IMR-90 (cell line): ENCODE results near the gene OR10A5. TPM values are rescaled to one million over a fixed set of nuclear protein-coding genes. Genes with fewer than 3 reads are reported as not detected.

ENCODE experiments used
- ATAC-seq: fragments of 200-7000 bp; cut with Tn5 transposase; 2 replicates; pipeline ENCODE4 v1.9.1; 2020; ENCODE audit warnings: low read depth, mild to moderate bottlenecking, moderate library complexity
- BruUV-seq: library from RNA; stranded (reverse); fragments of 400-500 nt; replicated peaks from 2 replicates; lab custom pipeline; 2021; lab: Mats Ljungman, UMichigan
- CTCF ChIA-PET: fragments of 300-600 bp; formaldehyde crosslinking; extraction: SDS; loops from one replicate; lab custom pipeline; 2021; ENCODE audit warnings: antibody characterized with exemption; lab: Yijun Ruan, JAX
- POLR2A ChIA-PET: fragments of 300-600 bp; sonication (Branson Sonifier 250); formaldehyde crosslinking; loops from one replicate; lab custom pipeline; 2022; ENCODE audit warnings: antibody characterized with exemption; ENCODE audit not compliant: unreplicated experiment; lab: Charles Lee
- DNase-seq: peaks from one replicate; pipeline ENCODE4 v3.0.0; 2013
- H2AFZ ChIP-seq: replicated peaks from 2 replicates; pipeline ENCODE3; 2013; ENCODE audit warnings: low read length, mild to moderate bottlenecking; ENCODE audit not compliant: poor library complexity
- H2AK5ac ChIP-seq: 2 replicates; pipeline ENCODE4 v1.6.1; 2013; ENCODE audit warnings: low read depth, low read length, inconsistent platforms
- H2AK9ac ChIP-seq: replicated peaks from 2 replicates; pipeline ENCODE3; 2013; ENCODE audit warnings: mild to moderate bottlenecking, low read depth, low read length, moderate library complexity; ENCODE audit not compliant: poor library complexity
- H2BK120ac ChIP-seq: 2 replicates; pipeline ENCODE4 v1.6.1; 2013; ENCODE audit warnings: low read depth, low read length, inconsistent platforms
- H2BK15ac ChIP-seq: 3 replicates; pipeline ENCODE4 v1.6.1; 2013; ENCODE audit warnings: low read depth, low read length, inconsistent platforms
- H2BK20ac ChIP-seq: 2 replicates; pipeline ENCODE4 v1.6.1; 2013; ENCODE audit warnings: low read depth, mild to moderate bottlenecking, inconsistent platforms, low read length, moderate library complexity
- H2BK5ac ChIP-seq: 2 replicates; pipeline ENCODE4 v1.6.1; 2013; ENCODE audit warnings: mild to moderate bottlenecking, low read depth, low read length, inconsistent platforms; ENCODE audit not compliant: poor library complexity, severe bottlenecking
- H3K14ac ChIP-seq: replicated peaks from 2 replicates; pipeline ENCODE4 v1.6.1; 2013; ENCODE audit warnings: low read depth, low read length, inconsistent platforms
- H3K18ac ChIP-seq: 2 replicates; pipeline ENCODE4 v1.6.1; 2013; ENCODE audit warnings: low read depth, low read length, control low read depth
- H3K23ac ChIP-seq: 2 replicates; pipeline ENCODE4 v1.6.1; 2013; ENCODE audit warnings: low read depth, low read length, inconsistent platforms
- H3K27ac ChIP-seq: 2 replicates; pipeline ENCODE4 v1.5.1; 2013; ENCODE audit warnings: mild to moderate bottlenecking, control low read depth, low read length; ENCODE audit not compliant: insufficient read depth
- H3K27me3 ChIP-seq: 2 replicates; pipeline ENCODE4 v1.6.1; 2013; ENCODE audit warnings: low read length; ENCODE audit not compliant: control insufficient read depth, insufficient read depth
- H3K36me3 ChIP-seq: 2 replicates; pipeline ENCODE4 v1.6.1; 2013; ENCODE audit warnings: low read length, mixed read lengths; ENCODE audit not compliant: control insufficient read depth, insufficient read depth
- H3K4ac ChIP-seq: 2 replicates; pipeline ENCODE4 v1.6.1; 2013; ENCODE audit warnings: low read depth, low read length, inconsistent platforms
- H3K4me1 ChIP-seq: 2 replicates; pipeline ENCODE4 v1.6.1; 2013; ENCODE audit warnings: low read length, mixed read lengths; ENCODE audit not compliant: control insufficient read depth, insufficient read depth
- H3K4me2 ChIP-seq: 2 replicates; pipeline ENCODE4 v1.6.1; 2013; ENCODE audit warnings: low read depth, mild to moderate bottlenecking, control low read depth, low read length, moderate library complexity
- H3K4me3 ChIP-seq: 2 replicates; pipeline ENCODE4 v1.5.1; 2013; ENCODE audit warnings: low read depth, mild to moderate bottlenecking, control low read depth, low read length, moderate library complexity; ENCODE audit not compliant: insufficient read depth
- H3K56ac ChIP-seq: 2 replicates; pipeline ENCODE4 v1.6.1; 2013; ENCODE audit warnings: low read length, inconsistent platforms; ENCODE audit not compliant: insufficient read depth; ENCODE audit errors: extremely low read depth
- H3K79me1 ChIP-seq, 2 experiments: 2 replicates each; pipeline ENCODE4 v1.6.1; 2013; ENCODE audit warnings: low read length in 2 of 2, inconsistent platforms in 1 of 2, low read depth in 1 of 2
- H3K9ac ChIP-seq: 2 replicates; pipeline ENCODE4 v1.6.1; 2013; ENCODE audit warnings: low read depth, low read length, control low read depth
- H3K9me1 ChIP-seq: 2 replicates; pipeline ENCODE4 v1.6.1; 2013; ENCODE audit warnings: low read length, inconsistent platforms; ENCODE audit not compliant: insufficient read depth
- H3K9me3 ChIP-seq: 2 replicates; pipeline ENCODE4 v1.6.1; 2013; ENCODE audit warnings: low read length; ENCODE audit not compliant: control insufficient read depth, insufficient read depth
- H4K20me1 ChIP-seq: 2 replicates; pipeline ENCODE4 v1.6.1; 2013; ENCODE audit warnings: low read length, inconsistent platforms; ENCODE audit not compliant: insufficient read depth
- H4K5ac ChIP-seq: 2 replicates; pipeline ENCODE4 v1.6.1; 2013; ENCODE audit warnings: mild to moderate bottlenecking, low read depth, low read length, control low read depth
- H4K8ac ChIP-seq, 2 experiments: 2 replicates each; pipeline ENCODE4 v1.6.1; 2013; ENCODE audit warnings: low read depth in 2 of 2, low read length in 2 of 2, control low read depth in 1 of 2, inconsistent platforms in 1 of 2
- H4K91ac ChIP-seq: 2 replicates; pipeline ENCODE4 v1.6.1; 2013; ENCODE audit warnings: low read depth, low read length, inconsistent platforms; ENCODE audit not compliant: insufficient read depth
- BHLHE40 ChIP-seq: fragments of 150-350 bp; IDR thresholded peaks from 2 replicates; pipeline ENCODE4 v1.6.1; 2016; ENCODE audit warnings: mild to moderate bottlenecking, low read depth, low read length
- CEBPB ChIP-seq: IDR thresholded peaks from 2 replicates; pipeline ENCODE4 v1.6.1; 2012; ENCODE audit warnings: low read depth, low read length, improper control_type of control experiment
- MAFK ChIP-seq: IDR thresholded peaks from 2 replicates; pipeline ENCODE4 v1.6.1; 2012; ENCODE audit warnings: low read depth, low read length, improper control_type of control experiment
- MAZ ChIP-seq: IDR thresholded peaks from 2 replicates; pipeline ENCODE4 v1.6.1; 2012; ENCODE audit warnings: low read depth, mild to moderate bottlenecking, low read length, improper control_type of control experiment, moderate library complexity, borderline replicate concordance
- MXI1 ChIP-seq: IDR thresholded peaks from 2 replicates; pipeline ENCODE4 v1.6.1; 2012; ENCODE audit warnings: low read depth, mild to moderate bottlenecking, low read length, moderate library complexity, borderline replicate concordance
- POLR2A ChIP-seq: IDR thresholded peaks from 2 replicates; pipeline ENCODE4 v1.6.1; 2012; ENCODE audit warnings: mild to moderate bottlenecking, low read depth, low read length
- RFX5 ChIP-seq: IDR thresholded peaks from 2 replicates; pipeline ENCODE4 v1.8.0; 2012; ENCODE audit warnings: low read depth, mild to moderate bottlenecking, low read length, moderate library complexity
- SMC3 ChIP-seq: fragments of 150-350 bp; IDR thresholded peaks from 2 replicates; pipeline ENCODE4 v1.6.1; 2016; ENCODE audit warnings: low read depth, mild to moderate bottlenecking, antibody characterized with exemption, low read length, moderate library complexity
- WGBS, 2 experiments: methylation state at CpG; one replicate each; pipeline versions ENCODE4 v1.1.5 to v1.1.7; 2013; ENCODE audit warnings: missing lambda C conversion rate in 2 of 2; ENCODE audit not compliant: insufficient read length in 1 of 2; ENCODE audit errors: extremely low coverage in 2 of 2; 5-methylcytosine and 5-hydroxymethylcytosine counted together
- dilution Hi-C: fragments of 300-500 bp; cut with HindIII; formaldehyde crosslinking; loops from one replicate; pipeline ENCODE4 v1.14.3; 2018; ENCODE audit warnings: low sequenced_read_pairs; ENCODE audit not compliant: unreplicated experiment
- in situ Hi-C: fragments of 300-500 bp; cut with MboI; formaldehyde crosslinking; loops from 3 replicates; pipeline ENCODE4 v1.14.3; 2019; ENCODE audit warnings: low sequenced_read_pairs, inconsistent platforms, mixed read lengths
- intact Hi-C: fragments of 100-400 bp; cut with micrococcal nuclease; formaldehyde crosslinking; loops from 2 replicates; pipeline ENCODE4 v1.10.0; 2022
- polyA plus RNA-seq, 3 experiments: library from polyadenylated mRNA; depleted of rRNA; stranded (reverse); fragments of >200 nt; gene quantifications; 2 replicates each; pipeline ENCODE4 v1.2.3, GENCODE V29; 2012; ENCODE audit warnings: low replicate concordance in 1 of 3
- total RNA-seq: library from RNA; depleted of rRNA; stranded (reverse); fragments of >200 nt; gene quantifications from 2 replicates; pipeline ENCODE4 v1.2.3, GENCODE V29; 2012
- TF ChIP-seq, protein P1 (sequence below): fragments of 150-350 bp; IDR thresholded peaks from 2 replicates; pipeline ENCODE4 v1.6.1; 2017; ENCODE audit warnings: mild to moderate bottlenecking, antibody characterized with exemption, low read length, low read depth
- TF ChIP-seq, protein P2 (sequence below): conservative IDR thresholded peaks from 2 replicates; pipeline ENCODE4 v1.5.1; 2012; ENCODE audit warnings: mild to moderate bottlenecking, low read depth, low read length, improper control_type of control experiment

Gene OR10A5
- total and polyA plus RNA-seq, 2 of the 4 experiments (the other 2 are of a cell fraction): not detected

DNA sequence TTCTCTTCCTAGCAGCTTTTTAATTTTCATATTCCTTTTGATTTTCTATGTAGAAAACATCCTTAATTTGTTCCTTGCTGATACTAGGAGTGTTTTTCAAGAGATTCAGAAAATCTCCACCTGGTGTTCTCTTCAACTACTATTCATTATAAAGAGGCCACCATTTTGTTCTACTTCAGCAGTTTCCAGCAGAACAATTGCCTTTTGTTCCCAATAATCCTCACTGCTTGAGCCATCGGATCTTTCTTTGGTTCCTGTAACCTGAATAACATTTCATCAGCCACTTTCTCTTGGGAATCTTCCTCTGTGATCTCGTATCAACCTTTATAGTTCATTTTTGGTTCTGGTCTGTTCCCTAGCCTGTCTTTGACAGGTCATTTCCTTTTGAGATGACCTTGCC lies 1.8 kb upstream of the OR10A5 start:
- no peak overlapping the region for H3K18ac ChIP-seq
- H3K4me2 ChIP-seq: no peak overlapping the region
- H2AK5ac ChIP-seq: no peak overlapping the region
- no peak overlapping the region for H2BK20ac ChIP-seq
- H3K56ac ChIP-seq: no peak overlapping the region
- no peak overlapping the region for H2BK120ac ChIP-seq
- DNase-seq (no peak), ATAC-seq (no peak)
- CTCF ChIA-PET: no interaction called here
- H2AFZ ChIP-seq: no peak overlapping the region
- no peak overlapping the region for H3K27ac ChIP-seq
- no peak overlapping the region for H2BK5ac ChIP-seq
- no peak overlapping the region for H2BK15ac ChIP-seq
- no peak overlapping the region for H3K4ac ChIP-seq
- no peak overlapping the region for H3K14ac ChIP-seq
- no peaks in the 10 kb centered on the region for H3K36me3 ChIP-seq
- BruUV-seq: no TSS peak
- no peaks in the 10 kb centered on the region for H3K79me1 ChIP-seq
- no peaks in the 10 kb centered on the region for H3K27me3 ChIP-seq
- H4K91ac ChIP-seq: no peak overlapping the region
- in situ Hi-C loops (no loop called here), dilution Hi-C loops (no loop called here), intact Hi-C loops (no loop called here)
- no peak overlapping the region for H4K5ac ChIP-seq
- WGBS, 2 experiments: 60% methylated on average over 1 of the region's 2 CpGs; no CpG with 5 or more reads in 1 of the 2 experiments
- no peaks in the 10 kb centered on the region for H3K4me1 ChIP-seq
- no peaks in the 10 kb centered on the region for H4K20me1 ChIP-seq
- H2AK9ac ChIP-seq: no peak overlapping the region
- H3K9me1 ChIP-seq: no peaks in the 10 kb centered on the region
- no peak overlapping the region for H4K8ac ChIP-seq
- H3K4me3 ChIP-seq: no peak overlapping the region
- no peaks in the 10 kb centered on the region for H3K9me3 ChIP-seq
- POLR2A ChIA-PET: no interaction called here
- H3K23ac ChIP-seq: no peak overlapping the region
- no peak overlapping the region for H3K9ac ChIP-seq
- TF ChIP-seq, protein P1, sequence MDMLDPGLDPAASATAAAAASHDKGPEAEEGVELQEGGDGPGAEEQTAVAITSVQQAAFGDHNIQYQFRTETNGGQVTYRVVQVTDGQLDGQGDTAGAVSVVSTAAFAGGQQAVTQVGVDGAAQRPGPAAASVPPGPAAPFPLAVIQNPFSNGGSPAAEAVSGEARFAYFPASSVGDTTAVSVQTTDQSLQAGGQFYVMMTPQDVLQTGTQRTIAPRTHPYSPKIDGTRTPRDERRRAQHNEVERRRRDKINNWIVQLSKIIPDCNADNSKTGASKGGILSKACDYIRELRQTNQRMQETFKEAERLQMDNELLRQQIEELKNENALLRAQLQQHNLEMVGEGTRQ: no peak
- TF ChIP-seq BHLHE40 (no peak), SMC3 (no peak), RFX5 (no peak), CEBPB (no peak), MAZ (no peak), MAFK (no peak), MXI1 (no peak), POLR2A (no peak)
- TF ChIP-seq, protein P2, sequence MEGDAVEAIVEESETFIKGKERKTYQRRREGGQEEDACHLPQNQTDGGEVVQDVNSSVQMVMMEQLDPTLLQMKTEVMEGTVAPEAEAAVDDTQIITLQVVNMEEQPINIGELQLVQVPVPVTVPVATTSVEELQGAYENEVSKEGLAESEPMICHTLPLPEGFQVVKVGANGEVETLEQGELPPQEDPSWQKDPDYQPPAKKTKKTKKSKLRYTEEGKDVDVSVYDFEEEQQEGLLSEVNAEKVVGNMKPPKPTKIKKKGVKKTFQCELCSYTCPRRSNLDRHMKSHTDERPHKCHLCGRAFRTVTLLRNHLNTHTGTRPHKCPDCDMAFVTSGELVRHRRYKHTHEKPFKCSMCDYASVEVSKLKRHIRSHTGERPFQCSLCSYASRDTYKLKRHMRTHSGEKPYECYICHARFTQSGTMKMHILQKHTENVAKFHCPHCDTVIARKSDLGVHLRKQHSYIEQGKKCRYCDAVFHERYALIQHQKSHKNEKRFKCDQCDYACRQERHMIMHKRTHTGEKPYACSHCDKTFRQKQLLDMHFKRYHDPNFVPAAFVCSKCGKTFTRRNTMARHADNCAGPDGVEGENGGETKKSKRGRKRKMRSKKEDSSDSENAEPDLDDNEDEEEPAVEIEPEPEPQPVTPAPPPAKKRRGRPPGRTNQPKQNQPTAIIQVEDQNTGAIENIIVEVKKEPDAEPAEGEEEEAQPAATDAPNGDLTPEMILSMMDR: no peak
